A549 (cell line): ENCODE results near the gene CHST11. TPM values are rescaled to one million over a fixed set of nuclear protein-coding genes. Genes with fewer than 3 reads are reported as not detected.
A peak's percentile ranks its signal among the peaks of the same experiment; 100 is the strongest.

Source experiments
- ATAC-seq, 2 experiments: fragments of 200-7000 bp in 1 of 2; fragments of >200 bp in 1 of 2; cut with Nextera tagmentation in 1 of 2; cut with Tn5 transposase in 1 of 2; 3 replicates each; pipeline versions ENCODE4 v1.8.0 to v1.9.1; 2018 to 2020; ENCODE audit warnings: mild to moderate bottlenecking in 1 of 2, moderate library complexity in 1 of 2
- CTCF ChIA-PET: fragments of 300-600 bp; sonication (Branson Sonifier 250); formaldehyde crosslinking; extraction: SDS; loops from one replicate; lab custom pipeline; 2021; ENCODE audit warnings: antibody characterized with exemption, inconsistent platforms; lab: Yijun Ruan, JAX
- POLR2A ChIA-PET: fragments of 350-600 bp; formaldehyde crosslinking; extraction: SDS; loops from one replicate; lab custom pipeline; 2021; ENCODE audit warnings: antibody characterized with exemption, inconsistent platforms; lab: Yijun Ruan, JAX
- DNase-seq, 2 experiments: peaks; one replicate each; pipeline versions ENCODE4 v3.0.0 to v3.0.0-alpha.2; 2011 to 2016; ENCODE audit warnings: low read depth in 1 of 2, low spot score in 1 of 2
- FAIRE-seq: peaks from 2 replicates; lab custom pipeline; 2011; peaks lifted over from hg19 to GRCh38; lab: Jason Lieb, UNC
- H3K27ac ChIP-seq, 2 experiments: fragments of >200 bp; sonication (Bioruptor Twin); formaldehyde crosslinking; 3 replicates each; pipeline ENCODE4 v1.5.1; 2016 to 2017
- H3K4me1 ChIP-seq: fragments of >200 bp; sonication (Bioruptor Twin); formaldehyde crosslinking; 3 replicates; pipeline ENCODE4 v1.6.1; 2016
- H3K4me2 ChIP-seq: fragments of >200 bp; sonication (Bioruptor Twin); formaldehyde crosslinking; 3 replicates; pipeline ENCODE4 v1.6.1; 2016
- H3K4me3 ChIP-seq: fragments of >200 bp; sonication (Bioruptor Twin); formaldehyde crosslinking; 3 replicates; pipeline ENCODE4 v1.5.1; 2016
- H3K9me3 ChIP-seq: fragments of >200 bp; sonication (Bioruptor Twin); formaldehyde crosslinking; 3 replicates; pipeline ENCODE4 v1.6.1; 2016
- CBX2 ChIP-seq: fragments of 200-600 bp; sonication (generic); IDR thresholded peaks from 2 replicates; pipeline ENCODE4 v1.6.1; 2016; ENCODE audit warnings: low read depth, mild to moderate bottlenecking, borderline replicate concordance
- EHMT2 ChIP-seq: fragments of 200-600 bp; sonication (generic); IDR thresholded peaks from 2 replicates; pipeline ENCODE4 v1.6.1; 2016; ENCODE audit warnings: antibody characterized with exemption, low read depth, mild to moderate bottlenecking, moderate library complexity
- EP300 ChIP-seq, 2 experiments: fragments of >200 bp; sonication (Bioruptor Twin); formaldehyde crosslinking; IDR thresholded peaks; 2 replicates in 1 of 2; 3 replicates in 1 of 2; pipeline ENCODE4 v1.6.1; 2016 to 2017
- ESRRA ChIP-seq: fragments of 150-350 bp; IDR thresholded peaks from 2 replicates; pipeline ENCODE4 v1.6.1; 2014; ENCODE audit warnings: mild to moderate bottlenecking, low read length, borderline replicate concordance
- FOSL2 ChIP-seq, 2 experiments: fragments of 450-650 bp in 1 of 2; fragments of >200 bp in 1 of 2; sonication (Bioruptor Twin) in 1 of 2; formaldehyde crosslinking; IDR thresholded peaks; 2 replicates each; pipeline versions ENCODE4 v1.5.0 to v1.6.1; 2016 to 2020; ENCODE audit warnings: mild to moderate bottlenecking in 1 of 2, moderate library complexity in 1 of 2
- FOXS1 ChIP-seq: fragments of 250-450 bp; sonication (Bioruptor Pico); IDR thresholded peaks from 2 replicates; pipeline ENCODE4 v1.5.0; 2020; ENCODE audit warnings: mild to moderate bottlenecking, moderate library complexity
- GATA3 ChIP-seq: IDR thresholded peaks from 2 replicates; pipeline ENCODE4 v1.6.1; 2012; ENCODE audit warnings: borderline replicate concordance
- HOXA7 ChIP-seq: fragments of 250-450 bp; sonication (Bioruptor Pico); IDR thresholded peaks from 2 replicates; pipeline ENCODE4 v1.5.0; 2020; ENCODE audit warnings: mild to moderate bottlenecking, moderate library complexity
- HOXB13 ChIP-seq: fragments of 250-450 bp; sonication (Bioruptor Pico); IDR thresholded peaks from 2 replicates; pipeline ENCODE4 v1.5.0; 2020; ENCODE audit warnings: low read depth, mild to moderate bottlenecking, moderate library complexity
- JUNB ChIP-seq: fragments of >200 bp; sonication (Bioruptor Twin); formaldehyde crosslinking; IDR thresholded peaks from 2 replicates; pipeline ENCODE4 v1.6.1; 2016
- KDM1A ChIP-seq: fragments of 200-600 bp; sonication (generic); IDR thresholded peaks from 2 replicates; pipeline ENCODE4 v1.6.1; 2016; ENCODE audit warnings: low read depth, mild to moderate bottlenecking
- MAFK ChIP-seq: fragments of 450-650 bp; IDR thresholded peaks from 2 replicates; pipeline ENCODE4 v1.6.1; 2014; ENCODE audit not compliant: partially characterized antibody
- NFE2L2 ChIP-seq: fragments of 150-350 bp; conservative IDR thresholded peaks from 2 replicates; pipeline ENCODE4 v1.6.1; 2014; ENCODE audit warnings: low read length
- NR3C1 ChIP-seq: fragments of >200 bp; sonication (Bioruptor Twin); formaldehyde crosslinking; IDR thresholded peaks from 3 replicates; pipeline ENCODE4 v1.6.1; 2017
- RAD21 ChIP-seq, 2 experiments: fragments of >200 bp in 1 of 2; sonication (Bioruptor Twin) in 1 of 2; formaldehyde crosslinking in 1 of 2; IDR thresholded peaks in 1 of 2; conservative IDR thresholded peaks in 1 of 2; 2 replicates in 1 of 2; 3 replicates in 1 of 2; pipeline ENCODE4 v1.6.1; 2012 to 2018; ENCODE audit warnings: inconsistent platforms in 1 of 2
- RFX5 ChIP-seq: fragments of 450-650 bp; IDR thresholded peaks from 2 replicates; pipeline ENCODE4 v1.7.1; 2014; ENCODE audit warnings: antibody characterized with exemption, mild to moderate bottlenecking, moderate library complexity
- SMC3 ChIP-seq: fragments of >200 bp; sonication (Bioruptor Twin); formaldehyde crosslinking; IDR thresholded peaks from 3 replicates; pipeline ENCODE4 v1.6.1; 2018; ENCODE audit warnings: inconsistent platforms
- SREBF2 ChIP-seq: fragments of 450-650 bp; IDR thresholded peaks from 2 replicates; pipeline ENCODE4 v1.6.1; 2014; ENCODE audit warnings: mild to moderate bottlenecking, moderate library complexity
- TP53 ChIP-seq: fragments of 250-450 bp; sonication (Bioruptor Pico); IDR thresholded peaks from 2 replicates; pipeline ENCODE4 v1.5.0; 2021; ENCODE audit warnings: mild to moderate bottlenecking, moderate library complexity
- ZC3H11A ChIP-seq: fragments of 450-650 bp; IDR thresholded peaks from 2 replicates; pipeline ENCODE4 v1.6.1; 2014; ENCODE audit warnings: antibody characterized with exemption, mild to moderate bottlenecking
- ZFP36 ChIP-seq: fragments of 450-650 bp; IDR thresholded peaks from 2 replicates; pipeline ENCODE4 v1.6.1; 2014; ENCODE audit warnings: borderline replicate concordance; ENCODE audit not compliant: partially characterized antibody
- ZSCAN20 ChIP-seq: fragments of 250-450 bp; sonication (Bioruptor Pico); IDR thresholded peaks from 2 replicates; pipeline ENCODE4 v1.8.0; 2022; ENCODE audit warnings: mild to moderate bottlenecking, moderate library complexity
- WGBS: methylation state at CpG from one replicate; pipeline ENCODE4 v1.1.6; 2017; ENCODE audit errors: missing lambda C conversion rate; 5-methylcytosine and 5-hydroxymethylcytosine counted together
- polyA plus RNA-seq, 4 experiments: library from polyadenylated mRNA; depleted of rRNA in 3 of 4; stranded (reverse); fragments of >200 nt; fragmentation: RNase III in 1 of 4; extraction: RNeasy Plus Mini Kit Qiagen cat#74134 plus additional on column Dnase treatment in 1 of 4; gene quantifications; 2 replicates in 3 of 4; 3 replicates in 1 of 4; pipeline ENCODE4 v1.2.3, GENCODE V29; 2011 to 2017
- TF ChIP-seq, protein P1 (sequence below): fragments of 200-600 bp; sonication (generic); IDR thresholded peaks from 2 replicates; pipeline ENCODE4 v1.6.1; 2016; ENCODE audit warnings: antibody characterized with exemption, mild to moderate bottlenecking, moderate library complexity
- TF ChIP-seq, protein P2 (sequence below): fragments of 450-650 bp; IDR thresholded peaks from 2 replicates; pipeline ENCODE4 v1.6.1; 2014; ENCODE audit warnings: antibody characterized with exemption
- TF ChIP-seq, protein P3 (sequence below): fragments of 150-350 bp; IDR thresholded peaks from 2 replicates; pipeline ENCODE4 v1.6.1; 2014; ENCODE audit warnings: low read depth, mild to moderate bottlenecking, low read length
- TF ChIP-seq, protein P4 (sequence below): fragments of >200 bp; sonication (Bioruptor Twin); formaldehyde crosslinking; IDR thresholded peaks from 3 replicates; pipeline ENCODE4 v1.6.1; 2016
- TF ChIP-seq, protein P5 (sequence below): IDR thresholded peaks from 2 replicates; pipeline ENCODE4 v1.6.1; 2012; ENCODE audit warnings: low read depth, borderline replicate concordance
- TF ChIP-seq, protein P6 (sequence below): fragments of >200 bp; sonication (Bioruptor Twin); formaldehyde crosslinking; IDR thresholded peaks from 2 replicates; pipeline ENCODE4 v1.6.1; 2016
- TF ChIP-seq, protein P7 (sequence below): fragments of 250-450 bp; sonication (Bioruptor Pico); IDR thresholded peaks from 2 replicates; pipeline ENCODE4 v1.5.0; 2021; ENCODE audit warnings: mild to moderate bottlenecking, moderate library complexity, borderline replicate concordance

CHST11 gene
- polyA plus RNA-seq, 2 of the 4 experiments (the other 2 are of a cell fraction) = 19.2 to 21.8 TPM

DNA sequence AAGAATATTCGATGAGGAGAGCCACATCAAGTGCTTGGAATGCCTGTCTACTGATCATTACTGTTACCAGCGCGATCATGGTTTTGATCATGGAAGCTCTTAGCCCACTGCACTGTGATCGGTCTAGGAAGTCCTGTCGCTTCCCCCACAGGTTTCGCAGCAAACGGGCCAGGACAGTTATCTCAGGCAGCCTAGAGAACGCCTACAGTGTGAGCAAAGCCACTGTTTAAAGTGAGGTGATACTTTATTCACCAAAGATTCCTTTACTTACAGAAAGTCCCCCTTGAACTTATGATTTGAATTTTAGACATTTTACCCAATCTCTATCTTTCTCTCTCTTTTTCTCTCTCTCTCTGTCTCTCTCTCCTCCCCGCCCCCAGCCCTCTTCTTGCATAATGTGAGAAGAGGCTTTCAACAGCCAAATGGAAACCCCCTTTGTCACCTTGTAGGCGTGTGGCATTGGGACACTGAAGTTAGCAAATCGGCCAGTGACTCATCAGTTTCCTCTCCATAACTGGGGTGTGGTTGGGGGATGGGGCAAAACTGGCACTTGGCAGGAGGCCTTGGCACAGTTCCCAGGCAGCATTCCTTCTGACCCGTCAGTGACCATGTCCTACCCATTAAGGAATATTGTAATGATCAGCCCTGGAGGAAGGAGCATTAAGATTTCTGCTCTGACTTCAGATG, 214.8 kb downstream of the CHST11 start:
- WGBS = 3% methylated on average over 12 of the region's 12 CpGs
- no peaks in the 10 kb centered on the region for H3K9me3 ChIP-seq
- H3K4me1 ChIP-seq = peaks cover 56% of the 10 kb centered on the region
- peak; percentile 89 for FAIRE-seq
- CTCF ChIA-PET = interaction anchor here (0.9 to 2.4 kb wide), 4 partner anchors 9 to 290 kb away, joined by 3 to 7 read pairs (median 4); partner anchors contain the start of gene CHST11
- peak; percentile 73 to 74 for ATAC-seq
- POLR2A ChIA-PET = interaction anchor here (0.8 to 1.9 kb wide), 2 partner anchors 8 to 68 kb away, joined by 3 to 10 read pairs; no protein-coding TSS in a partner anchor
- DNase-seq = peak; percentile 89 to 99
- H3K4me2 ChIP-seq = peak overlapping the region; percentile 69
- peak overlapping the region; percentile 5; the same call in 1 of the 3 replicates for H3K4me3 ChIP-seq
- H3K27ac ChIP-seq = peak overlapping the region; percentile 84 to 93
- TF ChIP-seq ZFP36 (no peak), HOXB13 (CRISPR knock-in tag) (no peak; the same call in 1 of the 2 replicates), CBX2 (no peak), GATA3 (peak; percentile 96), FOXS1 (peak; percentile 53; the same call in 1 of the 2 replicates), FOSL2 (IDR thresholded peaks at IDR 0.05) (peak; percentile 95), FOSL2 (CRISPR knock-in tag; IDR thresholded peaks at IDR 0.05) (peak; percentile 99), ZC3H11A (no peak), EP300 (IDR thresholded peaks at IDR 0.05) (peak; percentile 91 to 97; a peak in 4 of 5 replicates), JUNB (peak; percentile 95), MAFK (peak; percentile 99), HOXA7 (CRISPR knock-in tag) (no peak), NR3C1 (no peak), RAD21 (conservative IDR thresholded peaks at IDR 0.05 in 1 of 2, IDR thresholded peaks at IDR 0.05 in 1 of 2) (peak; percentile 33 to 59; a peak in 3 of 5 replicates), SREBF2 (no peak), TP53 (CRISPR knock-in tag) (no peak), NFE2L2 (peak; percentile 97), RFX5 (no peak), EHMT2 (no peak), SMC3 (peak; percentile 54), ESRRA (peak; percentile 52; the same call in 1 of the 2 replicates), KDM1A (no peak), ZSCAN20 (CRISPR knock-in tag) (peak; percentile 80; the same call in 1 of the 2 replicates)
- TF ChIP-seq, protein P1, sequence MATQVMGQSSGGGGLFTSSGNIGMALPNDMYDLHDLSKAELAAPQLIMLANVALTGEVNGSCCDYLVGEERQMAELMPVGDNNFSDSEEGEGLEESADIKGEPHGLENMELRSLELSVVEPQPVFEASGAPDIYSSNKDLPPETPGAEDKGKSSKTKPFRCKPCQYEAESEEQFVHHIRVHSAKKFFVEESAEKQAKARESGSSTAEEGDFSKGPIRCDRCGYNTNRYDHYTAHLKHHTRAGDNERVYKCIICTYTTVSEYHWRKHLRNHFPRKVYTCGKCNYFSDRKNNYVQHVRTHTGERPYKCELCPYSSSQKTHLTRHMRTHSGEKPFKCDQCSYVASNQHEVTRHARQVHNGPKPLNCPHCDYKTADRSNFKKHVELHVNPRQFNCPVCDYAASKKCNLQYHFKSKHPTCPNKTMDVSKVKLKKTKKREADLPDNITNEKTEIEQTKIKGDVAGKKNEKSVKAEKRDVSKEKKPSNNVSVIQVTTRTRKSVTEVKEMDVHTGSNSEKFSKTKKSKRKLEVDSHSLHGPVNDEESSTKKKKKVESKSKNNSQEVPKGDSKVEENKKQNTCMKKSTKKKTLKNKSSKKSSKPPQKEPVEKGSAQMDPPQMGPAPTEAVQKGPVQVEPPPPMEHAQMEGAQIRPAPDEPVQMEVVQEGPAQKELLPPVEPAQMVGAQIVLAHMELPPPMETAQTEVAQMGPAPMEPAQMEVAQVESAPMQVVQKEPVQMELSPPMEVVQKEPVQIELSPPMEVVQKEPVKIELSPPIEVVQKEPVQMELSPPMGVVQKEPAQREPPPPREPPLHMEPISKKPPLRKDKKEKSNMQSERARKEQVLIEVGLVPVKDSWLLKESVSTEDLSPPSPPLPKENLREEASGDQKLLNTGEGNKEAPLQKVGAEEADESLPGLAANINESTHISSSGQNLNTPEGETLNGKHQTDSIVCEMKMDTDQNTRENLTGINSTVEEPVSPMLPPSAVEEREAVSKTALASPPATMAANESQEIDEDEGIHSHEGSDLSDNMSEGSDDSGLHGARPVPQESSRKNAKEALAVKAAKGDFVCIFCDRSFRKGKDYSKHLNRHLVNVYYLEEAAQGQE = no peak
- TF ChIP-seq, protein P2, sequence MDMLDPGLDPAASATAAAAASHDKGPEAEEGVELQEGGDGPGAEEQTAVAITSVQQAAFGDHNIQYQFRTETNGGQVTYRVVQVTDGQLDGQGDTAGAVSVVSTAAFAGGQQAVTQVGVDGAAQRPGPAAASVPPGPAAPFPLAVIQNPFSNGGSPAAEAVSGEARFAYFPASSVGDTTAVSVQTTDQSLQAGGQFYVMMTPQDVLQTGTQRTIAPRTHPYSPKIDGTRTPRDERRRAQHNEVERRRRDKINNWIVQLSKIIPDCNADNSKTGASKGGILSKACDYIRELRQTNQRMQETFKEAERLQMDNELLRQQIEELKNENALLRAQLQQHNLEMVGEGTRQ = no peak
- TF ChIP-seq, protein P3, sequence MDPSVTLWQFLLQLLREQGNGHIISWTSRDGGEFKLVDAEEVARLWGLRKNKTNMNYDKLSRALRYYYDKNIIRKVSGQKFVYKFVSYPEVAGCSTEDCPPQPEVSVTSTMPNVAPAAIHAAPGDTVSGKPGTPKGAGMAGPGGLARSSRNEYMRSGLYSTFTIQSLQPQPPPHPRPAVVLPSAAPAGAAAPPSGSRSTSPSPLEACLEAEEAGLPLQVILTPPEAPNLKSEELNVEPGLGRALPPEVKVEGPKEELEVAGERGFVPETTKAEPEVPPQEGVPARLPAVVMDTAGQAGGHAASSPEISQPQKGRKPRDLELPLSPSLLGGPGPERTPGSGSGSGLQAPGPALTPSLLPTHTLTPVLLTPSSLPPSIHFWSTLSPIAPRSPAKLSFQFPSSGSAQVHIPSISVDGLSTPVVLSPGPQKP = no peak
- TF ChIP-seq, protein P4, sequence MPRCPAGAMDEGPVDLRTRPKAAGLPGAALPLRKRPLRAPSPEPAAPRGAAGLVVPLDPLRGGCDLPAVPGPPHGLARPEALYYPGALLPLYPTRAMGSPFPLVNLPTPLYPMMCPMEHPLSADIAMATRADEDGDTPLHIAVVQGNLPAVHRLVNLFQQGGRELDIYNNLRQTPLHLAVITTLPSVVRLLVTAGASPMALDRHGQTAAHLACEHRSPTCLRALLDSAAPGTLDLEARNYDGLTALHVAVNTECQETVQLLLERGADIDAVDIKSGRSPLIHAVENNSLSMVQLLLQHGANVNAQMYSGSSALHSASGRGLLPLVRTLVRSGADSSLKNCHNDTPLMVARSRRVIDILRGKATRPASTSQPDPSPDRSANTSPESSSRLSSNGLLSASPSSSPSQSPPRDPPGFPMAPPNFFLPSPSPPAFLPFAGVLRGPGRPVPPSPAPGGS = peak; percentile 93
- TF ChIP-seq, protein P5, sequence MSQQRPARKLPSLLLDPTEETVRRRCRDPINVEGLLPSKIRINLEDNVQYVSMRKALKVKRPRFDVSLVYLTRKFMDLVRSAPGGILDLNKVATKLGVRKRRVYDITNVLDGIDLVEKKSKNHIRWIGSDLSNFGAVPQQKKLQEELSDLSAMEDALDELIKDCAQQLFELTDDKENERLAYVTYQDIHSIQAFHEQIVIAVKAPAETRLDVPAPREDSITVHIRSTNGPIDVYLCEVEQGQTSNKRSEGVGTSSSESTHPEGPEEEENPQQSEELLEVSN = peak; percentile 46; the same call in 1 of the 2 replicates
- TF ChIP-seq, protein P6, sequence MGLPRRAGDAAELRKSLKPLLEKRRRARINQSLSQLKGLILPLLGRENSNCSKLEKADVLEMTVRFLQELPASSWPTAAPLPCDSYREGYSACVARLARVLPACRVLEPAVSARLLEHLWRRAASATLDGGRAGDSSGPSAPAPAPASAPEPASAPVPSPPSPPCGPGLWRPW = peak; percentile 98
- TF ChIP-seq, protein P7, sequence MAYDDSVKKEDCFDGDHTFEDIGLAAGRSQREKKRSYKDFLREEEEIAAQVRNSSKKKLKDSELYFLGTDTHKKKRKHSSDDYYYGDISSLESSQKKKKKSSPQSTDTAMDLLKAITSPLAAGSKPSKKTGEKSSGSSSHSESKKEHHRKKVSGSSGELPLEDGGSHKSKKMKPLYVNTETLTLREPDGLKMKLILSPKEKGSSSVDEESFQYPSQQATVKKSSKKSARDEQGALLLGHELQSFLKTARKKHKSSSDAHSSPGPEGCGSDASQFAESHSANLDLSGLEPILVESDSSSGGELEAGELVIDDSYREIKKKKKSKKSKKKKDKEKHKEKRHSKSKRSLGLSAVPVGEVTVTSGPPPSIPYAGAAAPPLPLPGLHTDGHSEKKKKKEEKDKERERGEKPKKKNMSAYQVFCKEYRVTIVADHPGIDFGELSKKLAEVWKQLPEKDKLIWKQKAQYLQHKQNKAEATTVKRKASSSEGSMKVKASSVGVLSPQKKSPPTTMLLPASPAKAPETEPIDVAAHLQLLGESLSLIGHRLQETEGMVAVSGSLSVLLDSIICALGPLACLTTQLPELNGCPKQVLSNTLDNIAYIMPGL (CRISPR knock-in tag) = no peak; the same call in 1 of the 2 replicates
